Superior temporal gyrus (tissue), 1 donor: ENCODE results near the gene PXT1.
"Not testable (repeated sequence)": the region's sequence is repeated elsewhere in the genome, so short reads cannot be mapped to it uniquely, and the experiment has no call there.

Experiments
- DNase-seq: peaks from one replicate; pipeline ENCODE4 v3.0.0-alpha.2; 2016; ENCODE audit errors: extremely low spot score

PXT1 gene

GRCh38 chr6:36368921-36369865, 73.5 kb downstream of the PXT1 start:
- DNase-seq = no peak

GRCh38 chr6:36368421-36368820, 74.2 kb downstream of the PXT1 start:
- no peak for DNase-seq

GRCh38 chr6:36367743-36368142, 74.9 kb downstream of the PXT1 start:
- no peak for DNase-seq

- DNase-seq = no peak
Measured at GRCh38 chr6:36364669-36365479, 77.8 kb downstream of the PXT1 start.

GRCh38 chr6:36364061-36364635, 78.5 kb downstream of the PXT1 start:
- DNase-seq = not testable (repeated sequence)

GRCh38 chr6:36363371-36363752, 79.3 kb downstream of the PXT1 start:
- DNase-seq = not testable (repeated sequence)

GRCh38 chr6:36362551-36363370, 79.9 kb downstream of the PXT1 start:
- no peak for DNase-seq

GRCh38 chr6:36361071-36361470, 81.6 kb downstream of the PXT1 start:
- no peak for DNase-seq

GRCh38 chr6:36360241-36361054, 82.2 kb downstream of the PXT1 start:
- DNase-seq = peak; percentile 95

GRCh38 chr6:36358226-36358915, 84.3 kb downstream of the PXT1 start:
- DNase-seq = peak; percentile 84

GRCh38 chr6:36357872-36358225, 84.8 kb downstream of the PXT1 start:
- DNase-seq = no peak

- no peak for DNase-seq
Measured at GRCh38 chr6:36355819-36356218, 86.8 kb downstream of the PXT1 start.

GRCh38 chr6:36353411-36353915, 89.2 kb downstream of the PXT1 start:
- no peak for DNase-seq

- no peak for DNase-seq
Measured at GRCh38 chr6:36352477-36353157, 90.0 kb downstream of the PXT1 start.

- no peak for DNase-seq
Measured at GRCh38 chr6:36350681-36351571, 91.7 kb downstream of the PXT1 start.

GRCh38 chr6:36350082-36350481, 92.6 kb downstream of the PXT1 start:
- no peak for DNase-seq

- DNase-seq = no peak
Measured at GRCh38 chr6:36349240-36349639, 93.4 kb downstream of the PXT1 start.

- DNase-seq = no peak
Measured at GRCh38 chr6:36347621-36348020, 95.0 kb downstream of the PXT1 start.
